ENCODE data around the gene NBPF1. TPM values are rescaled to one million over a fixed set of nuclear protein-coding genes. Genes with fewer than 3 reads are reported as not detected.
"Not testable (repeated sequence)": the region's sequence is repeated elsewhere in the genome, so short reads cannot be mapped to it uniquely, and the experiment has no call there.

NBPF1 gene
- total and polyA plus RNA-seq, 9 of the 15 experiments (the other 6 are each of a cell fraction or from before 2014, with no cell fraction given), result 5.2 to 42.6 (median 24.1) TPM

- H3K36me3 ChIP-seq (ENCODE audit: control insufficient read depth, insufficient read depth, low read length); CTCF ChIA-PET (ENCODE audit: low intra/inter-chr PET ratio); H4K20me1 ChIP-seq (replicated peaks; ENCODE audit: control insufficient read depth, insufficient read depth, low read length); H3K4me1 ChIP-seq (replicated peaks in 1 of 2; ENCODE audit: control insufficient read depth in 2 of 2, insufficient read depth in 2 of 2, low read length in 2 of 2); H3K79me2 ChIP-seq (ENCODE audit: control insufficient read depth, insufficient read depth, low read length); H3K9me1 ChIP-seq (ENCODE audit: control insufficient read depth, insufficient read depth, low read length); H3K9me3 ChIP-seq (replicated peaks; ENCODE audit: control insufficient read depth, insufficient read depth, low read depth, low read length); H3K27me3 ChIP-seq (ENCODE audit: control insufficient read depth in 2 of 2, insufficient read depth in 2 of 2, low read length in 2 of 2); FAIRE-seq: not testable (repeated sequence)
- Histone ChIP-seq H3K27ac (ENCODE audit: extremely low read depth, low read depth, low read length) (peak within 1 kb of the TSS; percentile 98), H3K4me2 (ENCODE audit: insufficient read depth, low read length) (peak within 1 kb of the TSS; percentile 76), H3K4me3 (peak within 1 kb of the TSS; percentile 43), H2AFZ (ENCODE audit: low read depth, low read length) (peak within 1 kb of the TSS; percentile 91), H3K9ac (ENCODE audit: insufficient read depth in 1 of 2, low read depth in 2 of 2, low read length in 2 of 2) (peak within 1 kb of the TSS; percentile 86 to 87)
- POLR2A ChIA-PET, result interaction anchor here (0.6 to 1.3 kb wide), 15 partner anchors 9 to 508 kb away, joined by 3 to 11 read pairs (median 4); partner anchors contain the start of gene RNU1-2
- intact Hi-C loops (cut with micrococcal nuclease) (loop anchor here (5.0 kb wide), 1 partner anchor 98 kb away; the partner anchor contains the start of gene NBPF1), in situ Hi-C loops (cut with MboI) (loop anchor here (25.0 kb wide), 1 partner anchor 98 kb away; the partner anchor contains the start of gene NBPF1)
- peak in 1 of 4 experiments; percentile 90 for DNase-seq (ENCODE audit: extremely low read depth in 1 of 4, low spot score in 3 of 4)
- WGBS (ENCODE audit: insufficient coverage, low coverage, missing lambda C conversion rate), result under 1% methylated on average over 30 of the region's 40 CpGs
- peak; percentile 50 for ATAC-seq
- BruUV-seq (replicated peaks), result TSS peak; percentile 98
- TF ChIP-seq POLR2G (IDR thresholded peaks at IDR 0.05; ENCODE audit: low read depth, low read length) (peak; percentile 66), NR1H2 (CRISPR knock-in tag; IDR thresholded peaks at IDR 0.05) (0 out of 2 replicates have a peak, but pooled peaks have one; percentile 13), NRF1 (conservative IDR thresholded peaks at IDR 0.05 in 1 of 2, IDR thresholded peaks at IDR 0.05 in 1 of 2) (peak; percentile 69 to 74), ZNF584 (CRISPR knock-in tag; IDR thresholded peaks at IDR 0.05; ENCODE audit: low read depth) (0 out of 2 replicates have a peak, but pooled peaks have one; percentile 43), GTF2E2 (tag; IDR thresholded peaks at IDR 0.05) (peak; percentile 100), YY1 (IDR thresholded peaks at IDR 0.05; ENCODE audit: borderline replicate concordance in 1 of 3, control insufficient read depth in 1 of 3, extremely low read depth in 1 of 3, insufficient read depth in 3 of 3, insufficient read length in 1 of 3, insufficient replicate concordance in 2 of 3, low read depth in 1 of 3, low read length in 2 of 3) (peak in 1 of 3 experiments; percentile 13), ZNF143 (CRISPR knock-in tag; IDR thresholded peaks at IDR 0.05) (peak; percentile 86), POLR2AphosphoS2 (IDR thresholded peaks at IDR 0.05; ENCODE audit: low read length) (peak; percentile 90), CXXC5 (CRISPR knock-in tag; IDR thresholded peaks at IDR 0.05) (peak; percentile 35; the same call in 1 of the 2 replicates), CREM (IDR thresholded peaks at IDR 0.05; ENCODE audit: low read depth) (peak; percentile 89), HDAC2 (IDR thresholded peaks at IDR 0.05) (0 out of 2 replicates have a peak, but pooled peaks have one; percentile 42), ZNF316 (IDR thresholded peaks at IDR 0.05) (peak; percentile 84), ZBED1 (IDR thresholded peaks at IDR 0.05) (peak; percentile 91; the same call in 1 of the 2 replicates), ATF7 (IDR thresholded peaks at IDR 0.05) (peak; percentile 91), CBX1 (IDR thresholded peaks at IDR 0.05; ENCODE audit: low read depth) (peak; percentile 92; the same call in 1 of the 2 replicates), CREB1 (IDR thresholded peaks at IDR 0.05) (peak; percentile 57), CREB1 (CRISPR knock-in tag; IDR thresholded peaks at IDR 0.05) (peak; percentile 91), CBX3 (IDR thresholded peaks at IDR 0.05; ENCODE audit: borderline replicate concordance in 1 of 2, low read length in 2 of 2) (peak in 1 of 2 experiments; percentile 4; a peak in 1 of 3 replicates)
- TF ChIP-seq, protein P1, sequence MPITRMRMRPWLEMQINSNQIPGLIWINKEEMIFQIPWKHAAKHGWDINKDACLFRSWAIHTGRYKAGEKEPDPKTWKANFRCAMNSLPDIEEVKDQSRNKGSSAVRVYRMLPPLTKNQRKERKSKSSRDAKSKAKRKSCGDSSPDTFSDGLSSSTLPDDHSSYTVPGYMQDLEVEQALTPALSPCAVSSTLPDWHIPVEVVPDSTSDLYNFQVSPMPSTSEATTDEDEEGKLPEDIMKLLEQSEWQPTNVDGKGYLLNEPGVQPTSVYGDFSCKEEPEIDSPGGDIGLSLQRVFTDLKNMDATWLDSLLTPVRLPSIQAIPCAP (CRISPR knock-in tag; IDR thresholded peaks at IDR 0.05; ENCODE audit: borderline replicate concordance), result peak; percentile 8; the same call in 1 of the 2 replicates
- TF ChIP-seq, protein P2, sequence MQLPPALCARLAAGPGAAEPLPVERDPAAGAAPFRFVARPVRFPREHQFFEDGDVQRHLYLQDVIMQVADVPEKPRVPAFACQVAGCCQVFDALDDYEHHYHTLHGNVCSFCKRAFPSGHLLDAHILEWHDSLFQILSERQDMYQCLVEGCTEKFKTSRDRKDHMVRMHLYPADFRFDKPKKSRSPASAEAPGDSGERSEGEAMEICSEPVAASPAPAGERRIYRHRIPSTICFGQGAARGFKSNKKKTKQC (CRISPR knock-in tag; IDR thresholded peaks at IDR 0.05), result 0 out of 2 replicates have a peak, but pooled peaks have one; percentile 42
These were observed 99.0 kb downstream of the NBPF1 start, which contains the start of gene RNU1-1 for GRCh38 chr1:16514107-16515055. TSS of gene RNU1-1 (minus strand) at chr1:16514285.
